ENCODE results near the gene OR8B2.
"Not testable (repeated sequence)": the region's sequence is repeated elsewhere in the genome, so short reads cannot be mapped to it uniquely, and the experiment has no call there.

Gene OR8B2, protein sequence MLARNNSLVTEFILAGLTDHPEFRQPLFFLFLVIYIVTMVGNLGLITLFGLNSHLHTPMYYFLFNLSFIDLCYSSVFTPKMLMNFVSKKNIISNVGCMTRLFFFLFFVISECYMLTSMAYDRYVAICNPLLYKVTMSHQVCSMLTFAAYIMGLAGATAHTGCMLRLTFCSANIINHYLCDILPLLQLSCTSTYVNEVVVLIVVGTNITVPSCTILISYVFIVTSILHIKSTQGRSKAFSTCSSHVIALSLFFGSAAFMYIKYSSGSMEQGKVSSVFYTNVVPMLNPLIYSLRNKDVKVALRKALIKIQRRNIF

DNA sequence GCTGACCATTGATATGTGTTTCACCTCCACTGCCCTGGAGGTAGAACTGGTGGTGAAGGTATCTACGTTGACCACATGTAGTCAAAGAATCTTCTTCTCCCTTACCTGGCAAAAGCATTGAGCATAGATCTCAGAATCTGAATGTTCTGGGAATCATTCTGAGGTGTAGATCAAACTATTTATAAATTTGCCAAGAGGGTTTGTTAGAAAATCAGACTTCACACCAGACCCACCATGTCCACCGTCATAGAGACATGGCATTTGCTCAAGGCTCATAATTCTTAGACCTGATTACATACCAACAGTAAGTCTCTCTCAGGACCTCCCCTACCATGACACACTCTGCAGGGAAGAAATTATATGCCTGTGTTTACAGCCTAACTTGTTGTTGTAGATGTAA is at the start of gene OR8B2:
Gene OR8B2 (minus strand): TSS at position 101 of the 400 bp plus-strand sequence. CDS start 1,156 bp downstream, outside the sequence.
- DNase-seq (ENCODE audit: extremely low read depth in 1 of 2, low read depth in 1 of 2) = no peak

DNA sequence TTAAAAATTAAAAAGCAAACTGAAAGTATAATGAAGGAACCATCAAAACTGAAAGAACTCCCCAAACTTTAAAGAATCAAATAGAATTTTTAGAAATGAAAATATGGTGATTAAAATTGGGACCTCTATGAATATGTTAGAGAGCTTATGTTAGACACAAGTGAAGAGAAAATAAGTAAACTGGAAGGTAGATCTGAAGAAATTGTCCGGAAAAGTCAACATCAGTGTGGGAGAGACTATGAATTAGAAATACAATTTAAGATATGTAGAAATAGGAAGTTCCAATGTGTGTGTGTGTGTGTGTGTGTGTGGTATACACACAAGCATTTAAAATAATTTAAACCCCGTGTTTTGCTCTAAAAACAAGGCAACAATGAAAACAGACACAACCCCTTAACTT is 45.3 kb upstream of the OR8B2 start:
- DNase-seq (ENCODE audit: extremely low read depth in 1 of 2, low read depth in 1 of 2) = no peak

DNA sequence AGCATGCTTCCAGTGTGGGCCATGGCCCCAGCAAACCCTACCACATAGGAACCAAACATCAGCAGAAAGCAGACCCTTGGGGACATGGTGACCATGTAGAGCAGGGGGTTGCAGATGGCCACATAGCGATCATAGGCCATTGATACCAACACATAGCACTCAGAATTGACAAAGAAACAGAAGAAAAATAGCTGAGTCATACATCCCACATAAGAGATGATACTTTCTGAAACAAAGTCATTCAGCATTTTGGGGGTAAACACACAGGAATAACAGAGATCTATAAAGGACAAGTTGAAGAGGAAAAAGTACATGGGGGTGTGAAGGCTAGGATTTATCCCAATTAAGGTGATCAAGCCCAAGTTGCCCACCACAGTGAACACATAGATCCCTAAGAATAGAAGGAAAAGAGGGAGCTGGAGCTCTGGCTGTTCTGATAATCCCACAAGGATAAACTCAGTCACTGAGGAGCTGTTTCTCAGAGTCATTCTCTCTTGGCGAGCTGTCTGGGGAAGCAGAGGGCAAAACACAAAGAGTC is 40.2 kb upstream of the OR8B2 start, which contains the start of gene OR8B4:
Gene OR8B4 (minus strand): TSS at position 488 of the 538 bp plus-strand sequence. CDS start 0 bp downstream, at position 488.
- DNase-seq (ENCODE audit: extremely low read depth in 1 of 2, low read depth in 1 of 2) = no peak

DNA sequence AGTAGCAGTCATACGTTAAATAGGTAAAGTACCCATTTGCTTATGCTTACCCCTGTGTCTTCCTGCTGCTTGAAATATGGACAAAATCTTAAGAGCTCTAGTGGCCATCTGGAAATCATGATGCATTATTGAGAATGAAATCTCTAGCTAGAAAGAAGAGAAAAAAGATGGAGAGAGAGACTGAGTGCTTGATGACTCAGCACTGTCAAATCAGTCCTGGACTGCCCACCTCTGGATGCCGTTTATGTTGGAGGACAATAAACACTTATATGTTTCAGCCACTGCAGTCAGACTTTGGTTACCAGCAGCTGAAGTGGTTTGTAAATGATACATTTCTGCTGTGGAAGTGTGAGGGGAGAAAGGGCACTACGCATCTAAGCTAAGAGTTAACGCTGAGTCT is 36.7 kb upstream of the OR8B2 start:
- DNase-seq (ENCODE audit: extremely low read depth in 1 of 2, low read depth in 1 of 2) = no peak

DNA sequence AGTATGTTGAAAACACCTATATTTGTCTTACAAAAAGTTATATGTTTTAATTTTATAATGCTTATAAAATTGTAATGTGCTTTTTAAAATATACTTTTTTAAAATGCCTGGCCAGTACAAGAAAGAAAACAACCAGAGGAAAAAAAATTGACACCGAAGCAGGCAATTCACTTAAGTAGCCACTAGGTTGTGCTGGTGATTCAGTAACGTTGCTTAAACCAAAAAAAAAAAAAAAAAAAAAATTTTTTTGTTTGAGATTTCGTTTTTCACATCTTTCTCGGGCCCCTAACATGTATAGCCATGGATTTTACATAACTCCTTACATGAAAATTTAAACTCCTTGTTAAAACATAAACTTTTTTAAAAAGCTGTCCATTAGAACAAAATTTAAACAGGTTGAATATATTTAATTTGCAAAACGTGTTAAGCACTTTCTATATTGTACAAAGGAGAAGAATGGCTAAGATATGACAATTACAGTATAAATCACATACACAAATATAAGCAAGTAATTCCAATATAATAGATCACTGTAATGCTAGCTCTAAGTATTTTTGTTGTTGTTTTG is 31.1 kb upstream of the OR8B2 start:
- no peak for DNase-seq (ENCODE audit: extremely low read depth in 1 of 2, low read depth in 1 of 2)

DNA sequence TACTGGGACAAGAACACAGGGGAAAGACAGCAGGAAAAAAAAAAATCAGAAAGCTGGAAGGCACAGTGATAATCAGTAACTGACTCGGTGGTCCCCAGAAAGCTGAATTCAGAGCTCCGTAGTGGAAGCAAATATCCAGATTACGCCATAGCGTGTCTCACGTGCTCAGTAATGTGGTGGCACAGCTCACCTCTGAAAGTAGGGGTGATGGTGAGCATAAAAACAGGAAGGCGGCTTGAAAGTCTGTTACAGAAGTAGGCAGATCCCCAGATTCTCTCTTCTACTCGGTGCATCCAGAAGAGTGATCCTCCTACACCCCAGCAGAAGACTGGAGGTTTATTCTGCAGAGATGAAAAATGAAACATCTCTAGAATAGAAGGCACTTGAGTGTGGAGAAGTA is 25.6 kb upstream of the OR8B2 start:
- DNase-seq (ENCODE audit: extremely low read depth in 1 of 2, low read depth in 1 of 2) = no peak

DNA sequence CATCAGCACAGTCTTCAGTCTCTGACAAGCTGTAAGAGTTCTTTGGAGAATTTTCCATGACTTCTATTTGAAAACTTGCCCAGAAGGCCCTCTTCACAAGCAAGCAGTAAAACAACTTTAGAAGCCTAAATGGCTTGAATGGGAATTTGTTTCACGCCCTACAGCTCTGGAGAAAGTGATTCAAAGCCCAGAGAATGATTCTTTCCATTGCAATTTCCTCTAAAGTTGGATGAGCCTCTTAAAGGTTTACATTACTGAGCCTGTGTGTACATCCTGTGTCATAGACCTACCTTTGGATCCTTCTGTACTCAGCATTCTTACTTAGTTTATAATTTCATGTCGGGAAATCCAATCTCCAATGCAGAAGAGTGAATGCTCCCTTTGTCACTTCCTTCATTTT is 21.3 kb upstream of the OR8B2 start:
- DNase-seq (ENCODE audit: extremely low read depth in 1 of 2, low read depth in 1 of 2) = no peak

DNA sequence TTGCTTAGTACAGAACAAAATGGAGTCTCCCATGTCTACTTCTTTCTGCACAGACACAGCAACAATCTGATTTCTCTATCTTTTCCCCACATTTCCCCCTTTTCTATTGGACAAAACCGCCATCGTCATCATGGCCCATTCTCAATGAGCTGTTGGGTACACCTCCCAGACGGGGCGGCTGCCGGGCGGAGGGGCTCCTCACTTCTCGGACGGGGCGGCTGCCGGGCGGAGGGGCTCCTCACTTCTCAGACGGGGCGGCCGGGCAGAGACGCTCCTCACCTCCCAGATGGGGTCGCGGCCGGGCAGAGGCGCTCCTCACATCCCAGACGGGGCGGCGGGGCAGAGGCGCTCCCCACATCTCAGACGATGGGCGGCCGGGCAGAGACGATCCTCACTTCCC is 18.9 kb upstream of the OR8B2 start:
- not testable (repeated sequence) for DNase-seq (ENCODE audit: extremely low read depth in 1 of 2, low read depth in 1 of 2)

DNA sequence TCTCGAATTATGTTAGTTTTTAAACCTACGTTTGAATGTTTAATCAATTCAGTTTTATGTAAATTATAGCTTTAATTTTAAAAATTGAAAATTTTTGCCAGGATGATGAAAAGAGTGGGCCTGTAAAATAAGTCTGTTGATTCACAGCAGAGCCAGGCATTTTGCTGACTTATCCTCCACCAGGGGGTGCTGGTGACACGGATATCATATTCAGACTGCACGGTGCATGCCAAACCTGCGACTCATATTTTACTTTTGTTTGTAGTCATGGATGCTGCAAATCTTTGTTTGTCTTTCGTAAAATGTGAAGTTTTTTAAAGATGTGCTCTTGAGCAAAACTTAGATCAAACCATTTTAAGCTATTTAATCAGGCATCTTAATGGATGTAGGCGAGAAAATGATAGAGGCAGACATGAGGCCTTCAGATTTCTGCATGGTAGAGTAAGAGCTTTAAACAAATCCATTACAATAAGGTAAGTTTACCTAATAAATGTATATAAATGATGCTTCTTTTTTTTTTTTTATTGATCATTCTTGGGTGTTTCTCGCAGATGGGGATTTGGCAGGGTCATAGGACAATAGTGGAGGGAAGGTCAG is 18.1 kb upstream of the OR8B2 start:
- DNase-seq (ENCODE audit: extremely low read depth in 1 of 2, low read depth in 1 of 2) = no peak

DNA sequence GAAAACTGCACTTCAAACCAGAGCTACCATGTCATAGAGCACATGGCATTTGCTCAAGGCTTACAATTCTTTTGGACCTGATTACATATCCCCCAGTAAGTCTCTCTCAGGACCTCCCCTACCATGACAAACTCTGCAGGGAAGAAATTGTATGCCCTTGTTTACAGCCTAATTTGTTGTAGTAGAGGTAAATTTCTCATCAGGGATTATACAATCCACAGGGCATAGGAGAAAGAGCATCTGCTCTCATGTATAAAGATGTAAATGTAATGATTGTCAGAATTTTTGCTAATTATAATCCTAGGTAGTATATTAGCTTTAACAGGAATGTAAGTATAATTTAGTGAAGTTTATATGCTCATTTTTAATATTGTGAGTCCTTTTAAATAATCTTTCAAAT is 14.6 kb upstream of the OR8B2 start, which contains the start of gene OR8B3:
Gene OR8B3 (minus strand): TSS at position 101 of the 400 bp plus-strand sequence. CDS start 1,673 bp downstream, outside the sequence.
- no peak for DNase-seq (ENCODE audit: extremely low read depth in 1 of 2, low read depth in 1 of 2)

DNA sequence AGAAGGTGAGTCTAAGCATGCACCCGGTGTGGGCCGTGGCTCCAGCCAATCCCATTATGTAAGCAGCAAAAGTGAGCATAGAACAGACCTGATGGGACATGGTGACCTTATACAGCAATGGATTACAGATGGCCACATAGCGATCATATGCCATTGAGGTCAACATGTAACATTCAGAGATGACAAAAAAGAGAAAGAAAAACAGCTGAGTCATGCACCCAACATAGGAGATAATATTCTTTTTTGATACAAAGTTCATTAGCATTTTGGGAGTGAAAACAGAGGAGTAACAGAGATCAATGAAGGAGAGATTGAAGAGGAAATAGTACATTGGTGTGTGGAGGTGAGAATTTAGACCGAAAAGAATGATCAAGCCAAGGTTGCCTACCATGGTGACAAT is 12.5 kb upstream of the OR8B2 start:
- DNase-seq (ENCODE audit: extremely low read depth in 1 of 2, low read depth in 1 of 2) = not testable (repeated sequence)

DNA sequence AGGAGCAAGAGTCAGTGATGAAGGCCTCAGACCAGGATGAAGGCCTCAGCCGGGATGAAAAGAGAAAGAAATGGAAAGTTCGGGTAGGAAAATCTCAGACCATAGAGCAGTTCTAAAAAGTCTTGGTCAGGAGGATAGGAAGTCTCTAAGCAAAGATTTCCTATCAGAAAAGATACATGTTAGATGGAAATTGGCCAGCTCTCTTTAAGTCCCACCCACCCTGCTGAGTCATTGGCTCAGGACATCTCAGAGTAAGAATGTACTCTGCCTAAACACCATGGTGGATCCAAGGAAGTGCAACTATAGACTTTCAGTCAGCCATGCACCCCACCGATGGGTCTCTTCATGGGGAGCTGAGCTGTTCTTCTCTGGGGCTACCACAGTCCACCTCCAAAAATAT is 10.1 kb upstream of the OR8B2 start:
- no peak for DNase-seq (ENCODE audit: extremely low read depth in 1 of 2, low read depth in 1 of 2)

DNA sequence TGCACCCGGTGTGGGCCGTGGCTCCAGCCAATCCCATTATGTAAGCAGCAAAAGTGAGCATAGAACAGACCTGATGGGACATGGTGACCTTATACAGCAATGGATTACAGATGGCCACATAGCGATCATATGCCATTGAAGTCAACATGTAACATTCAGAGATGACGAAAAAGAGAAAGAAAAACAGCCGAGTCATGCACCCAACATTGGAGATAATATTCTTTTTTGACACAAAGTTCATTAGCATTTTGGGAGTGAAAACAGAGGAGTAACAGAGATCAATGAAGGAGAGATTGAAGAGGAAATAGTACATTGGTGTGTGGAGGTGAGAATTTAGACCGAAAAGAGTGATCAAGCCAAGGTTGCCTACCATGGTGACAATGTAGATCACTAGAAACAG is 1.4 kb downstream of the OR8B2 start:
- DNase-seq (ENCODE audit: extremely low read depth in 1 of 2, low read depth in 1 of 2) = not testable (repeated sequence)

DNA sequence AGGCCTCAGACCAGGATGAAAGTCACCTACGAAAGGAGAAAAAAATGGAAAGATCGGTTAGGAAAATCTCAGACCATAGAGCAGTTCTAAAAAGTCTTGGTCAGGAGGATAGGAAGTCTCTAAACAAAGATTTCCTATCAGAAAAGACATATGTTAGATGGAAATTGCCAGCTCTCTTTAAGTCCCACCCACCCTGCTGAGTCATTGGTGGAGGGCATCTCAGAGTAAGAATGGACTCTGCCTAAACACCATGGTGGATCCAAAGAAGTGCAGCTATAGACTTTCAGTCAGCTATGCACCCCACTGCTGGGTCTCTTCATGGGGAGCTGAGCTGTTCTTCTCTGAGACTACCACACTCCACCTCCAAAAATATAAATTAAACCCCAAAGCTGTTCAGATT is 3.7 kb downstream of the OR8B2 start:
- DNase-seq (ENCODE audit: extremely low read depth in 1 of 2, low read depth in 1 of 2) = no peak

DNA sequence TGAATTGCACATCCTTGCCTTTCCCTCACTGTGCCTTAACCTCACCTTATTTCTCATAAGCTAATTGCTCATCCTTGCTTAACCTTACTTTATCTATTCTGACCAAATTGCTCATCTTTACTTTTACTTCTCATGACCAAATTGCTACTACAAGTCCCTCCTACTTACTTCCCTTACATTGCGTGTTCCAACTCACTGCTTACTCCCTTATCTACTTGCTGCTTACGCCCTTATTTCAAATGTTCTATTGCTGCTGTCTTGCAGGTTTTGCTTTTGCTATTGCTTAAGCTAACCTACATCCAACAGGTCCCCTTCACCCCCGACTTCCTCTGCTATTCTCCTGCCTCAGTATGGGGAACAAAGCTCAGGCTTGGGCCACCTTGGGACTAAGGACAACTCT is 8.0 kb downstream of the OR8B2 start:
- DNase-seq (ENCODE audit: extremely low read depth in 1 of 2, low read depth in 1 of 2) = no peak

DNA sequence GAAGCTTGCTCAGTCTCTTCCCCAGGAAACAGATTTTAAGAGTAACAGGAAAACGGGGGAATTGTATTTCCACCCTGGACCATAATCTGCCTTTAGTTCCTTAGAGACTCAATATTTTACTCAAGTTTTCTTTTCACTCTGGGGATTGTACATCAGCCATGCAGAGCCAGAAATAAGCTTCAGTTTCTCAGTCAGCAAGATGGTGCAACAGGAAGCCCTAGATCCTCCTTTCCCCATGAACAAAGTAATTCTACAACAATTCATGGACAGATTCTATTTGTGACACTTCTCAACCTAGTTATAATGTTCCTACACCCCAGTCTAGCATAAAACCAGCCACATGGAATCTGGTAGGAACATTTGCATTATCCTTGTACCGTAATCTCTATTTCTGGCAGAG is 24.7 kb downstream of the OR8B2 start:
- no peak for DNase-seq (ENCODE audit: extremely low read depth in 1 of 2, low read depth in 1 of 2)

DNA sequence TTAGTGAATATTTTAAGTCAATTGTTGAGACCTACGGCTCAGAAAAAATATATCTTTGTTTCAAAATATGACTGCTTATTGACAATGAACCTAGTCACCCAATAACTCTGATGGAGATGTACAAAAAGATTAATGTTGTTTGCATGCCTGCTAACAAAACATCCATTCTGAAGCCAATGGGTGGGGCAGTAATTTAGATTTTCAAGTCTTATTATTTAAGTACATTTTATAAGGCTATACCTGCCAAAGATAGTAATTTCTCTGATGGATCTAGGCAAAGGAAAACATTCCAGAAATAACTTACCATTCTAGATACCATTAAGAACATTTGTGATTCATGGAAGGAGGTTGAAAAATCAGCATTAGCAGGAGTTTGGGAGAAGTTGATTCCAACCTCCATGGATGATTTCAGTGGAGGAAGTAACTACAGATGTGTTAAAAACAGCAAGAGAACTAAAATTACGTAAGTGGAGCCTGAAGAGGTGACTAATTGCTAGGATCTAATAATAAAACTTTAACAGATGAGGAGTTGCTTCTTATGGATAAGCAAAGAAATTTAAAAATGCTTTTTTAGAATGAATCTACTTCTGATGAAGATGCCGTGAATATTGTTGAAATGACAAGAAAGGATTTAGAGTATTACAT is 37.9 kb downstream of the OR8B2 start:
- no peak for DNase-seq (ENCODE audit: extremely low read depth in 1 of 2, low read depth in 1 of 2)

DNA sequence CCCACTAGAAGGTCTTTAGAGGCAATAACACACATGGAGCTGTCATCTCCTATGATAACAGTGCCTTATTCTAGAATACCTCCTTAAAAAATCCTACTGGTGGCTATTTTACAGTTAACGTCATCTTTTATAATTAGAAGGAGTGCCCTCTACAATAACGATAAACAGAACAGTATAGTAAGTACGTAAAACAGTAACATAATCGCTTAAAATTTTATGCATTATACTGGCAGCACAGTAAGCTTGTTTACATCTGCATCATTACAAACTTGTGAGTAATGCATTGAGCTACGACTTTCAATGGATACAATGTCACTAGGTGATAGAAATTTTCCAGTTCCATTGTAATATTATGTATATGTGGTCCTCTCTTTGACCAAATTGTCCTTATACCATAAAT is 40.0 kb downstream of the OR8B2 start:
- no peak for DNase-seq (ENCODE audit: extremely low read depth in 1 of 2, low read depth in 1 of 2)

DNA sequence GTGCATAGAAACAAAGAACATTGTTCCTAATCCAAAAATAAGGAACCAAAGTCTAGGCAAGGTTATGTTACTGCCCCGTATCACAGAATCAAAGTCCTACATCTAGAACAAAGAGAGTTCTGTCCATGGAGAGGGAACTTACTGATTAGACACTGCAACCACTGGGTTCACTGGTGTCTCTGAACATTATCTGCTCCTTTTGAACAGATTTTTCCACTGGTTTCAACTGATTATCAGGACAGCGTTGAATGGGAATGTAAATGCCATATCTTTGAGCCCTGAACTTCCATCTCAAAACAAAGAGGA is 44.2 kb downstream of the OR8B2 start:
- DNase-seq (ENCODE audit: extremely low read depth in 1 of 2, low read depth in 1 of 2) = no peak

DNA sequence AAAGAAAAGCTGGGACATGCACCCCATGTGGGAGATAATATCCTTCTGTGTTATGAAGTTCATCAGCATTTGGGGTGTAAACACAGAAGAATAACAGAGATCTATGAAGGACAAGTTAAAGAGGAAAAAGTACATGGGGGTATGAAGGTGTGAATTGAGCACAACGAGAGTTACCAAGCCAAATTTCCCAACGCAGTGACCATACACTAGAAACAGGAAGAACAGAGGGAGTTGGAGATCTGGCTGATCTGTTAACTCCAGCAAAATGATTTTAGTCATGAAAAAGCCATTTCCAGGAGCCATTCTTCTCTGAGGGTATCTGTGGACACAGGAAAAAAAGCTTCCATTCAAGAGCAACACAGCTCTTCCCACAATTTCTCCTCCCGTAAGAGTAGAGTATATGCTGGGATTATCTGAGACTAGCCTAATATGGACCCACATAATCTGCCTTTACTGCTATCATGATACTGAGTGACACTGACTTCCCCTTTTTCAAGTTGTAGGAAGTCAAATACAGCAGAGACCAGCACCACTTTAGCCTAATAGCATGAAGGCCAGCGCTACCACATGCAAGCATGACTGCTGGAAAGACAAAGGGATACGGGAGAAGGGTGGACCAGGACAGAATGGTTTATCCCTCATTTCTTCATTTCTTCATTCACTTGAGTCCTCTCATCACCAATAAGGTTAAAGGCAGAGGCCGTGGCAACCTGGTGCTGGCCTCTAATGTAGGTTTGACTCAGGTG is 44.7 kb downstream of the OR8B2 start:
- no peak for DNase-seq (ENCODE audit: extremely low read depth in 1 of 2, low read depth in 1 of 2)

Data from activated CD8-positive, alpha-beta memory T cell treated with anti-CD3 and anti-CD28 coated beads for 1 hour (primary cell).